SJSA1 (cell line): Measurements from ENCODE around the gene TXN. TPM values are rescaled to one million over a fixed set of nuclear protein-coding genes. Genes with fewer than 3 reads are reported as not detected.

ENCODE experiments used
- DNase-seq, 2 experiments: peaks; one replicate each; pipeline ENCODE4 v3.0.0-alpha.2; 2015 to 2020; ENCODE audit warnings: low spot score in 2 of 2, low read depth in 1 of 2
- H3K27ac ChIP-seq: fragments of 250-450 bp; sonication (Bioruptor Pico); 2 replicates; pipeline ENCODE4 v1.5.1; 2020; ENCODE audit warnings: mild to moderate bottlenecking, moderate library complexity
- H3K27me3 ChIP-seq: fragments of 250-450 bp; sonication (Bioruptor Pico); replicated peaks from 2 replicates; pipeline ENCODE4 v1.5.1; 2020; ENCODE audit warnings: mild to moderate bottlenecking, moderate library complexity
- H3K36me3 ChIP-seq: fragments of 250-450 bp; sonication (Bioruptor Pico); 2 replicates; pipeline ENCODE4 v1.5.1; 2020; ENCODE audit warnings: mild to moderate bottlenecking
- H3K4me1 ChIP-seq: fragments of 250-450 bp; sonication (Bioruptor Pico); replicated peaks from 2 replicates; pipeline ENCODE4 v1.6.1; 2021; ENCODE audit warnings: mild to moderate bottlenecking
- H3K4me3 ChIP-seq: fragments of 250-450 bp; sonication (Bioruptor Pico); 2 replicates; pipeline ENCODE4 v1.5.1; 2020; ENCODE audit warnings: mild to moderate bottlenecking
- H3K9me3 ChIP-seq: fragments of 250-450 bp; sonication (Bioruptor Pico); replicated peaks from 2 replicates; pipeline ENCODE4 v1.5.1; 2020; ENCODE audit warnings: mild to moderate bottlenecking
- total RNA-seq: library from RNA; depleted of rRNA; stranded (reverse); fragments of >200 nt; shearing (Covaris generic); gene quantifications from 2 replicates; pipeline ENCODE4 v1.2.3, GENCODE V29; 2014

TXN gene
- total RNA-seq, 1 experiment from 2014 or later, result 246 TPM

DNA sequence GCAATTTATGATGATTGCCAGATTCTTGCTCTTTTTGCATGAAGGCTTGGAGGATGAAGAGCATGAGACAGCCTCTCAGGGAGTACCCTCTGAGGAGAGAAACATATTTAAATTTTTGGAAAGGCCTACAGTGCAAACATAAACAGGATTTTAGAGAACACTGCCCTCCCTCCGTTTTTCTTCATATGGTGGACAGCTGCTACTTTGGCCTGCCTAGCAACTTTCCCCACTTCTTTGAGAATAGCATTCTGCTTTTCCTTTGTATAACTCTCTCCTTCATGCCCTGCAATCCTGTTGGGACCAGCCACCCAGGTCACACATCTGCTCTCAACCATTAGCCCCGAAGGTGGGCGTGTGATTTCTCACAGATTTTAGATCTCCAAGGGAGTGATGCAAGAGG, 20.5 kb upstream of the TXN start:
- H3K4me3 ChIP-seq, result no peak overlapping the region
- H3K27ac ChIP-seq, result no peak overlapping the region
- no peaks in the 10 kb centered on the region for H3K27me3 ChIP-seq
- 0 out of 2 replicates have a peak, but pooled peaks cover 4% of the 10 kb centered on the region for H3K4me1 ChIP-seq
- H3K36me3 ChIP-seq, result no peaks in the 10 kb centered on the region
- no peak for DNase-seq
- no peaks in the 10 kb centered on the region for H3K9me3 ChIP-seq

DNA sequence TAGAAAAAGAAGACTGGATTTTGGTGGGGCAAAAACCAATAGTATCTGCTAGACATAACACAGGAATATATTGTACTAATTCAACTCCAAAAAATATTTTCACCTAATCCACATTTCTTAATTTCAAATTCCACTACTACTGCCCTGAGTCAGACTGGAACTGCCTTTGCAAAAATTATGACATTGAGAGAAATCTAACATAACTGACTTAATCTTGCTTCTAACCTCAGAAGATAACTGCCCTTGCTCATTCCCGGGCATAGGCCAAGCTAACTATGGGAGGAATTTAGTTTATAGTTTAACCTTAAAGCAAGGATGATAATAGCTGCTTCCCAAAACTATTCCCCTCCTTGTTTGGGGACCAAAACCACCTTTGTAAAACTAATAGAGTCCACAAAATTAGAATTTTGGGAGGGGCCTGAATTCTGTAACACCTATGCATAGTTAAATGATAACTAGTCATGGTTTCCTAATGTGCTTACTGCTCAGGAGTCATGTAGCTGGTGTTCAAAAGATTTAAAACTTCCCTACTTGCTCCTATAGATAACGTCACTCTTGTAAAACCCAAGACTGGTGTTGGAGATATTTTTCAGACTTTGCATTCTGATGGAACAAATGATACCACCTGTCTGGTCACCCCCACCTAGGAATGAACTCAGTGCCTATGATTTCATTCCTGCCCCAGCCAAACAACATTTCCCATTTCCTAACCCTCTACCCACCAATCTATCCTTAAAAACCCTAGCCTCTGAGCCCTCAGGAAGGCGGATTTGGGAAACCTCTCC, 14.1 kb upstream of the TXN start:
- no peaks in the 10 kb centered on the region for H3K4me1 ChIP-seq
- no peaks in the 10 kb centered on the region for H3K9me3 ChIP-seq
- no peak for DNase-seq
- no peaks in the 10 kb centered on the region for H3K27me3 ChIP-seq
- no peaks in the 10 kb centered on the region for H3K36me3 ChIP-seq
- H3K4me3 ChIP-seq, result no peak overlapping the region
- H3K27ac ChIP-seq, result no peak overlapping the region

DNA sequence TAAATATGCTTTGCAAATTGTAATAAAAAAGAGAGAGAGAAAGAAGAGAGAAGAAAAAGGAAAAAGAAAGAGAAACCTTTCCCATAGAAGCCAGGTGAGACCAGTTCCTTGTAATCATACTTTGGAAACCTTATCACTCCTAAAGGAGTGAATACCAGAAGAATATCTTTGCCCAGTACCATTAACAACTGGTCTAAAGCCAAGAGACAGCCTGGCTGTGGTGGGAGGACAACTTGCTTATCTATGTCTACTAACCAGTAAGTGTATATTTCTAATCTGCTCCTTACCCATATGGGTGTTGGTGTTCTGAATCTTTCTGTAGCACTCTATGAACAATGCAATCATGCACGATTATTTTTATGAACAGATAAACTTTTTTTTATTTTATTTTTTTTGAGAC, 10.5 kb upstream of the TXN start:
- DNase-seq, result no peak
- Histone ChIP-seq H3K36me3 (no peaks in the 10 kb centered on the region), H3K9me3 (no peaks in the 10 kb centered on the region), H3K4me3 (no peak overlapping the region), H3K27ac (no peak overlapping the region), H3K4me1 (no peaks in the 10 kb centered on the region), H3K27me3 (no peaks in the 10 kb centered on the region)

DNA sequence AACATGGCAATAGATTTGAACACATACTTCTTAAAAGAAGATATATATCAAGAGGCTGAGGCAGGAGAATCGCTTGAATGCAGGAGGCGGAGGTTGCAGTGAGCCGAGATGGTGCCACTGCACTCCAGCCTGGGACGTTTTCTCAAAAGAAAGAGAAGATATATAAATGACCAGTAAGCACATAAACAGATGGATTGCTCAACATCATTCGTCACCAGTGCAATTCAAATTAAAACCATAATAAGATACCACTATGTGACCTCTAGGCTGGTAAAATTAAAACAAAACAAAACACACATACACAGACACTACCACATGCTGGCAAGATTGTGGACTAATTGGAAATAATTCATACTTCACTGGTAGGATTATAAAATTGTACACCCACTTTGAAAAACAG, 5.3 kb upstream of the TXN start:
- no peaks in the 10 kb centered on the region for H3K27me3 ChIP-seq
- no peak for DNase-seq
- no peak overlapping the region for H3K4me3 ChIP-seq
- peaks cover 13% of the 10 kb centered on the region for H3K4me1 ChIP-seq
- H3K36me3 ChIP-seq, result peaks cover 3% of the 10 kb centered on the region
- no peaks in the 10 kb centered on the region for H3K9me3 ChIP-seq
- no peak overlapping the region for H3K27ac ChIP-seq

DNA sequence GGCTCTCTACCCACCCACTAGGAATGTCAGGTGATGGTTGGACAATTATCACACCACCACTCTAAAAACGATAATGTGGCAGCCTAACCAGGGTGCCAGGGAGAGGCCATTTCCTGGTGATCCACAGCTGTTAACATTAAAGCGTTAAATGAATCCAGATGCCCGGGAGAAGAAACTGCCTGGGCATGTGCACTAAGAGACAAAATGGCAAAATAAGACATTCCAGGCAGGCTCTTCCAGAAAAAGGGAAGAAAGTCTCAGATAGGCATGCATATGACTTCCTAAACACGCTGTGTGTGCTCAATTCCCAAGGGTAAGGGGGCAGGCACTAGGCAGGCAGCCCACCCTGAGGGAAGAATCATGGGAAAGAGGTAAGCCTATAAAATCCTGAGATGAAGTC, 4.6 kb upstream of the TXN start:
- Histone ChIP-seq H3K36me3 (peaks cover 8% of the 10 kb centered on the region), H3K9me3 (no peaks in the 10 kb centered on the region), H3K4me3 (no peak overlapping the region), H3K4me1 (peaks cover 13% of the 10 kb centered on the region), H3K27ac (no peak overlapping the region), H3K27me3 (no peaks in the 10 kb centered on the region)
- DNase-seq, result no peak

DNA sequence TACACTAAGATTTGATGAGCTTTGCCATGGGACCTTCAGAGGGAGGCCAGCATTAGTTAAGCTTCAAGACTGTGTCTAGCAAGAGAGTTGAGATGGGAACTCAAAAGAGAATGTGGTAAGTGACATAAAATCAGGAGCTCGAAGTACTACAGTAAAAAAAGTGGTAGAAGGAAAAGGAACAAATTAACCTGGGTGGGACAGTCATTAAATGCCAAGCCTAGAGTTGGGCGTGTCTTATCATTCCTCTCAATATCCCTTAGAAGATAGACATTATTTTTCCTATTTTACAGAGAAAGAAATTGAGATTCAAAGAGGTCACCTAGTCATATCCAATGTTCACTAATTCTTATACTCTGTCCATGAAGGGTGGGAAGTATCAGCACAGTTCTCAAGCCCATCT, 3.3 kb upstream of the TXN start:
- Histone ChIP-seq H3K36me3 (peaks cover 14% of the 10 kb centered on the region), H3K27me3 (no peaks in the 10 kb centered on the region), H3K4me1 (peaks cover 19% of the 10 kb centered on the region), H3K9me3 (no peaks in the 10 kb centered on the region), H3K4me3 (no peak overlapping the region), H3K27ac (no peak overlapping the region)
- DNase-seq, result no peak

DNA sequence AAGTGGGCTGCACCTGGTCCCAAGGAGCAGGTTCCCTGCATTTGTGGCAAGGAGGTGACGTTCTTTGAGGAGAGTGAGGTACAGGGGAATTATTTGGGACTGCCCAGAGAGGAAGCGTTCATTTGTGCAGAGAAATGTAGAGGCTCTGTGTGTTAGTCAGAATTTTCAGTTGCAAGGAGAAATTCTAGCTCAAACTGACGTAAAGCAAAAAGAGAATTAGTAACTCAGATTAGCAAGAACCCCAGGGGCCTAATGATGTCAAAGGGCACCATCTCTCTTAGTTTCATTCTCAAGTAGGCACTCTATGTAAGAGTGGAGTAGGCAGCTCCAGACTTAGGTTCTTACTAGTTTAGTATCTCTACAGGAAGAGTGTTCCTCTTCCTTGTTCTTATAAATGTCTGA, 2.4 kb upstream of the TXN start:
- DNase-seq, result no peak
- peaks cover 14% of the 10 kb centered on the region for H3K36me3 ChIP-seq
- no peak overlapping the region for H3K4me3 ChIP-seq
- H3K27me3 ChIP-seq, result no peaks in the 10 kb centered on the region
- H3K4me1 ChIP-seq, result peaks cover 19% of the 10 kb centered on the region
- H3K27ac ChIP-seq, result no peak overlapping the region
- H3K9me3 ChIP-seq, result no peaks in the 10 kb centered on the region

DNA sequence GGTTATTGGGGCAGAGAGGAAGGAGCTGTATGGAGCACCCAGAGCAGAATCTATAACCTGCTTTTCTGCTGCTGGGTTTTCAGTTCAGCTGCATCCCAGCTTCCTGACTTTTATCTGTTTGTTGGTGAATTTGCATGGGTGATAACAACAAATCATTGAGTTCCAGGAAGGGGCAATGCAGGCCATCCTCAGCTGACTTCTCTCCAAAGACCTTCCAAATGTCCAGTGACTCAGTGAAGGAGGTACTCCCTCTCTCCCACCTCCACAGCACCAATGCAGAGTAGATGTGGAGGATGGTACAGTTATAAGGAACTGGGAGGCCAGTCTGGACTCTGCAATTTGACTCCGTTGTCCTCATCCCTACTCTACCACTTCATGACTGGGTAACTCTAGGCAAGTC, 1.6 kb upstream of the TXN start:
- Histone ChIP-seq H3K4me3 (no peak overlapping the region), H3K4me1 (peaks cover 23% of the 10 kb centered on the region), H3K36me3 (peaks cover 14% of the 10 kb centered on the region), H3K27ac (peak overlapping the region; percentile 89; the same call in 1 of the 2 replicates), H3K9me3 (no peaks in the 10 kb centered on the region), H3K27me3 (no peaks in the 10 kb centered on the region)
- no peak for DNase-seq

DNA sequence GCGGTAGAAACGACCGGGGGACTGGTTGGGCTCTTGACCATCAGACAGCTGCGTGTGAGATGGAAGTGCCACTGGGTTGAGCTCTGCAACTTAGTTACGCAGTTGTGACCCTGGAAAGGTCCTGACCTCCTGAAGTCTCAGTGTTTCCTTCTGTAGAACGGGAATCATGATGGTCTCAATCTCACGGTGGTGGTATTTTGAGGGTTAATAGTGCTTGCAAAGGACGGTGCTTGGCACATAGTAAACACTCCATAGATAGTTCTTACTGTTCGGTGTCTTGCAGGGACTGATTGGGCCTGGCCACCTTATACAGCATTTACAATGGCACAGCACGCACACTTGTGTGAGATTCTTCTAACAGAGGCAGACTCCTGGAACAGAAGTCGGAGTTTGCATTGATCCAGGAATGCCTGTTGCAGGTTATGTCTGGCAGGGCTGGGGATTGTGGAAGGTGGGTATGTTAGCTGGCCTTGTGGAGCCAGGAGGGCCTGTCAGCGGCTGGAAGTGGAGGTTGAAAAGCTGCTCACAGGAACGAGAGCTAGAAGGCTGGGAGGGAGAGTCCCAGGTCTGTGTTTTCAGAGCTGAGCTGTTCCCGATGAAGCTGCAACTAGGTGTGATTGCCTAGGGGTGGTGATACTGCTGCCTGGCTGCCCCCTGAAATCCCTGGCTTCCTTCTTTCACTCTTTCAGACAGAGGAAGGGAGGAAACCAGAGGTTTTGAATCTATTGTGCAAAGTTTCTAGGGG, 962 bp upstream of the TXN start:
- no peak for DNase-seq
- Histone ChIP-seq H3K9me3 (no peaks in the 10 kb centered on the region), H3K27me3 (no peaks in the 10 kb centered on the region), H3K4me3 (peak overlapping the region; percentile 86), H3K36me3 (peaks cover 14% of the 10 kb centered on the region), H3K27ac (peak overlapping the region; percentile 89), H3K4me1 (peaks cover 29% of the 10 kb centered on the region)

DNA sequence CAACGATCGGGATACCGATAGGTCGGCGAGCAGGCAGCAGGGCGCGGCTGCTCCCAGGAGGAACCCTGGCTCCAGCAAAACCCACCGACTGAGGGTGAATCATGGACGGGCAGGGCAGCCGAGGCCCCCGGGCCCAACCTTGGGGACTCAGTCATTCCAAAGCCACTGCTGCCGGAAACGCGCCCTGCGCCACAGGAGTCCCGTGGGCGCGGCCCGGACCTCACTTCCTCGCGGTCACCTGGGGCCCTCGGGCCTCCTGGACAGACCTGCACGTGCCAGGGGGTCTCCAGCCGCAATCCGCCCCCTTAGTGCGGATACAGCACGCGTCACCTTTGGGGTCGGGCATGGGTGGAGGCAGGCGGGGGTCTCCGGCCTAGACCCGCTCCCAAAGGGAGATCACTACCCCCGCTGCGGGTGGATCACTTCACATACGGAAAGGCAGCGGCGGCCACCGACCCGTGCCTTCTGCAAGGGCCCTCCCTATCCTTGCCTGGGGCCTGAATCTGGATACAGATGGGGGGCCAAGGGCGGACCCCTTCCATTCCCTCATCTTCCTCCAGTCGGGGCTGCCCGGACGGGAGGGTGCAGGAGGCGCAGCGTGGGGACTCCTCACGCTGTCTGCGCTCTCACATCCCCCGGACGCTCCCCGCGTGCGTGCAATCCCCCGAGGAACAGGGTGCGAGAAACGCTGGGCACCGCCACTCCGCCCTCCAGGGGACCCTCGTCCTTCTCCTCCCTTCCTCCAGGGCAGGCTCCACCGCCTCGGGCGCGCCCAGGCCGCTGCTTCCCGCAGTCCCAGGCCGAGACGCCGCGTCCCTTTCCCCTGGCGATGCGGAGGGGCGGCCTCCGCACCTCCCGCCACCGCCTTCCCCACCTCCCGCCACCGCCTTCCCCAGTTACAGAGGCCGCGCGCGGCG, 586 bp downstream of the TXN start:
- peak; percentile 62 to 77 for DNase-seq

DNA sequence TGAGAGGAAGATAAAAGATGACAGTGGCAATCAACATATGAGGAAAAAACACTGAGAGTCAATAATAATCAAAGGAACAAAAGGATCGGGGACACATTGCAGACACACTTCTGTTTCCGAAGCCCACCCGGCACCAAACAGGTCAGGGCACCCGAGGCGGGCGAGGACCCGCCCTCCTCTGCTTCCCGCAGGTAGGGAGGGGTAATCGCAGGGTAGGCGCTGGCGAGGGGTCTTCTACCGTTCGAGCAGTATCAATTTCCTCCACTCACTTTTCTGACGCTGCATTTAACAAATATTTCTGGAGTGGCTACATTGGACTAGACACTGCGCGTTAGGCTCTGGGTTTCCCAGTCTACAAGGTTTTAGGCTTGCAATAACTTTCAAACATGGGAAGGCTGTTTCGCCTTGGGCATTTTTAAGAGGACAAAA, 1.3 kb downstream of the TXN start:
- Histone ChIP-seq H3K4me3 (peak overlapping the region; percentile 86), H3K4me1 (peaks cover 29% of the 10 kb centered on the region), H3K27me3 (no peaks in the 10 kb centered on the region), H3K27ac (peak overlapping the region; percentile 89), H3K9me3 (no peaks in the 10 kb centered on the region), H3K36me3 (peaks cover 26% of the 10 kb centered on the region)
- DNase-seq, result no peak

More for the DNA sequence above, 586 bp downstream of the TXN start:
- Histone ChIP-seq H3K9me3 (no peaks in the 10 kb centered on the region), H3K36me3 (peaks cover 19% of the 10 kb centered on the region), H3K4me3 (peak overlapping the region; percentile 86), H3K27ac (peak overlapping the region; percentile 89), H3K27me3 (no peaks in the 10 kb centered on the region), H3K4me1 (peaks cover 29% of the 10 kb centered on the region)

DNA sequence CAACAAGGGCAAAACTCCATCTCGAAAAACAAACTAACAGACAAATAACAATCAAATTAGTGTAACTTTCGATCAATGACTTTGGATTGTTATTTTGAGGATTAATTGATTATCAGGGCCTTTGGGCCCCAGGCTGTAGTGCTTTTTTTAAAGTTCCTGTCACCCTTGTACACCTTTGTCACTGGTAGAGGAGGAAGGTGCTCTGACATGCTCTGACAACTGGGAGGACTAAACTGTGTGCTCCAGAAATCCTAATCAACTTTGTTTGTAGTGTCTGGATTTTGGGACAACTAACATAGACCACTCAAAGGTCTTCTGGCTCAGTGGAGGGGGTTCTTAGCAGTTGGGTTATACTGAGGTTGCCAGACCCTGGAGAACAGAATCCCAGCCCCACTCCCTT, 1.8 kb downstream of the TXN start:
- Histone ChIP-seq H3K4me1 (peaks cover 29% of the 10 kb centered on the region), H3K36me3 (peaks cover 31% of the 10 kb centered on the region), H3K27me3 (no peaks in the 10 kb centered on the region), H3K4me3 (peak overlapping the region; percentile 86), H3K9me3 (no peaks in the 10 kb centered on the region), H3K27ac (no peak overlapping the region)
- DNase-seq, result no peak

DNA sequence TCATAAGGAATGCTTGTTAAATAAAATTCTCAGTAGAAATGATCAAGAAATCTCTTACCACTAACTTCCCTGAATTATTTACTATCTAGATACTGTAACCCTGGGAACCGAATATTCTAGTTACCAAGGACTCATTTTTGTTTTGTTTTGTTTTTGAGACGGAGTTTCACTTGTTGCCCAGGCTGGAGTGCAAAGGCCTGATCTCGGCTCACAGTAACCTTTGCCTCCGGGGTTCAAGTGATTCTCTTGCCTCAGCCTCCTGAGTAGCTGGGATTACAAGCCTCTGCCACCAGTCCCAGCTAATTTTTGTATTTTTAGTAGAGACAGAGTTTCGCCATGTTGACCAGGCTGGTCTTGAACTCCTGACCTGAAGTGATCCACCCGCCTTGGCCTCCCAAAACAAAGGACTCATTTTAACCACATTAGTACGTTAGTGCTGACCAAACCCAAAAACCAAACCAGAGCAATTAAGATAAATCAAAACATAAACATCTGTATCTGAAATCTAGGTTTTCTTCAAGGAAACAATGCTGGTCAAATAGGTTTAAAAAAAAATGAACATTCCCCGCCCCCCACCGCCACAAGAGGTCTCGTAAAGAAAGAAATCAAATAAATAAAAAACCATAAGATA, 3.7 kb downstream of the TXN start:
- H3K9me3 ChIP-seq, result no peaks in the 10 kb centered on the region
- H3K27ac ChIP-seq, result no peak overlapping the region
- peaks cover 25% of the 10 kb centered on the region for H3K4me1 ChIP-seq
- H3K4me3 ChIP-seq, result no peak overlapping the region
- no peaks in the 10 kb centered on the region for H3K27me3 ChIP-seq
- DNase-seq, result peak in 1 of 2 experiments; percentile 6
- H3K36me3 ChIP-seq, result peaks cover 45% of the 10 kb centered on the region
